ENCODE results near the gene STK24. TPM values are rescaled to one million over a fixed set of nuclear protein-coding genes. Genes with fewer than 3 reads are reported as not detected.

Gene STK24
- total RNA-seq, 2 donors from 2014 or later, result 50.8 to 80.3 TPM

DNA sequence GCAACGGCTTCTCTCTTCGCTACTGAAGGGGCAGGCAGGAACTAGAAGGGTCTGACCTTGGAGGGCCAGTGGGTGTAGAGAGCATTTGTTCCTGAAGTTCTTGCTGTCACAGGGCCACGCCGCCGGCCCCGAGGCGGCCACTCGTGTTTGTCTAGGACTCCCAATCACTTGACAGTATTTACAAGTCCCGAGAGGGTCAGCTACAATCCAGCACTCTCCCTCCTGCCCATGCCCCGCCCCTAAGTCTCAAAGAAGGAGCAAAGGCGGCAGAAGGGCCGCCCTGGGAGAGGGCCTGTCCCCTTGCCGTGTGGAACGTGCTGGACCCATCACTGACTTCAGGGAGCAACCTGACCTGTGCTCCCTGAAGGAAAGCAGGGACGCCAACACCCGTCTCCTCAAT, 118.5 kb downstream of the STK24 start:
- no peak overlapping the region for H3K27ac ChIP-seq
- H3K4me3 ChIP-seq, result no peak overlapping the region
- no peak for DNase-seq (ENCODE audit: low spot score)
- TF ChIP-seq, protein P1, sequence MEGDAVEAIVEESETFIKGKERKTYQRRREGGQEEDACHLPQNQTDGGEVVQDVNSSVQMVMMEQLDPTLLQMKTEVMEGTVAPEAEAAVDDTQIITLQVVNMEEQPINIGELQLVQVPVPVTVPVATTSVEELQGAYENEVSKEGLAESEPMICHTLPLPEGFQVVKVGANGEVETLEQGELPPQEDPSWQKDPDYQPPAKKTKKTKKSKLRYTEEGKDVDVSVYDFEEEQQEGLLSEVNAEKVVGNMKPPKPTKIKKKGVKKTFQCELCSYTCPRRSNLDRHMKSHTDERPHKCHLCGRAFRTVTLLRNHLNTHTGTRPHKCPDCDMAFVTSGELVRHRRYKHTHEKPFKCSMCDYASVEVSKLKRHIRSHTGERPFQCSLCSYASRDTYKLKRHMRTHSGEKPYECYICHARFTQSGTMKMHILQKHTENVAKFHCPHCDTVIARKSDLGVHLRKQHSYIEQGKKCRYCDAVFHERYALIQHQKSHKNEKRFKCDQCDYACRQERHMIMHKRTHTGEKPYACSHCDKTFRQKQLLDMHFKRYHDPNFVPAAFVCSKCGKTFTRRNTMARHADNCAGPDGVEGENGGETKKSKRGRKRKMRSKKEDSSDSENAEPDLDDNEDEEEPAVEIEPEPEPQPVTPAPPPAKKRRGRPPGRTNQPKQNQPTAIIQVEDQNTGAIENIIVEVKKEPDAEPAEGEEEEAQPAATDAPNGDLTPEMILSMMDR (IDR thresholded peaks at IDR 0.05), result no peak
- peaks cover 46% of the 10 kb centered on the region for H3K36me3 ChIP-seq
- no peaks in the 10 kb centered on the region for H3K27me3 ChIP-seq (replicated peaks; ENCODE audit: insufficient read depth)
- no peaks in the 10 kb centered on the region for H3K9me3 ChIP-seq
- peaks cover 8 to 27% of the 10 kb centered on the region in 2 donors for H3K4me1 ChIP-seq (ENCODE audit: control insufficient read depth in 1 of 2, low read depth in 2 of 2)
- ATAC-seq (ENCODE audit: insufficient number of reproducible peaks, low FRiP score, low read depth), result no peak

- DNase-seq (ENCODE audit: low spot score) (no peak), ATAC-seq (ENCODE audit: insufficient number of reproducible peaks, low FRiP score, low read depth) (no peak)
- Histone ChIP-seq H3K36me3 (peaks cover 46% of the 10 kb centered on the region), H3K9me3 (no peaks in the 10 kb centered on the region), H3K27me3 (replicated peaks; ENCODE audit: insufficient read depth) (no peaks in the 10 kb centered on the region), H3K27ac (no peak overlapping the region), H3K4me1 (ENCODE audit: control insufficient read depth in 1 of 2, low read depth in 2 of 2) (peaks cover 8 to 24% of the 10 kb centered on the region in 2 donors), H3K4me3 (no peak overlapping the region)
- TF ChIP-seq, protein P1 (IDR thresholded peaks at IDR 0.05), result no peak
Measured at GRCh38 chr13:98457053-98457452, 119.9 kb downstream of the STK24 start.

- Histone ChIP-seq H3K27me3 (replicated peaks; ENCODE audit: insufficient read depth) (no peaks in the 10 kb centered on the region), H3K9me3 (no peaks in the 10 kb centered on the region), H3K27ac (no peak overlapping the region), H3K36me3 (peaks cover 42% of the 10 kb centered on the region), H3K4me3 (no peak overlapping the region), H3K4me1 (ENCODE audit: control insufficient read depth in 1 of 2, low read depth in 2 of 2) (peaks cover 14 to 30% of the 10 kb centered on the region in 2 donors)
- TF ChIP-seq, protein P1 (IDR thresholded peaks at IDR 0.05), result no peak
- ATAC-seq (ENCODE audit: insufficient number of reproducible peaks, low FRiP score, low read depth) (no peak), DNase-seq (ENCODE audit: low spot score) (no peak)
Measured at GRCh38 chr13:98456413-98456845, 120.5 kb downstream of the STK24 start.

- Histone ChIP-seq H3K9me3 (no peaks in the 10 kb centered on the region), H3K4me3 (no peak overlapping the region)
Measured at GRCh38 chr13:98454389-98454881, 122.5 kb downstream of the STK24 start.

More at GRCh38 chr13:98454389-98454881, 122.5 kb downstream of the STK24 start:
- Histone ChIP-seq H3K27me3 (replicated peaks; ENCODE audit: insufficient read depth) (no peaks in the 10 kb centered on the region), H3K36me3 (peaks cover 28% of the 10 kb centered on the region), H3K4me1 (ENCODE audit: control insufficient read depth in 1 of 2, low read depth in 2 of 2) (peaks cover 23 to 50% of the 10 kb centered on the region in 2 donors), H3K27ac (peak overlapping the region; percentile 20 to 40)
- ATAC-seq (ENCODE audit: insufficient number of reproducible peaks, low FRiP score, low read depth) (peak; percentile 14), DNase-seq (ENCODE audit: low spot score) (no peak)
- TF ChIP-seq, protein P1 (IDR thresholded peaks at IDR 0.05), result no peak
